HFFc6 (cell line): ENCODE data around the gene GRIK1. TPM values are rescaled to one million over a fixed set of nuclear protein-coding genes. Genes with fewer than 3 reads are reported as not detected.

Source experiments
- DNase-seq: peaks from one replicate; pipeline ENCODE4 v3.0.0-alpha.2; 2018
- H3K27ac Mint-ChIP-seq: 2 replicates; pipeline ENCODE4 v1.8.0; 2020; ENCODE audit warnings: mild to moderate bottlenecking, mixed read lengths
- H3K27me3 Mint-ChIP-seq: 2 replicates; pipeline ENCODE4 v1.8.0; 2021; ENCODE audit warnings: mild to moderate bottlenecking, moderate library complexity, mixed read lengths; ENCODE audit not compliant: insufficient read depth
- H3K36me3 Mint-ChIP-seq: 2 replicates; pipeline ENCODE4 v1.8.0; 2021; ENCODE audit warnings: low read depth, mixed read lengths
- H3K4me1 Mint-ChIP-seq: 2 replicates; pipeline ENCODE4 v1.8.0; 2020; ENCODE audit warnings: low read depth, mixed read lengths
- H3K4me3 Mint-ChIP-seq: 2 replicates; pipeline ENCODE4 v1.8.0; 2020; ENCODE audit warnings: mild to moderate bottlenecking, moderate library complexity, mixed read lengths
- H3K9me3 Mint-ChIP-seq: 2 replicates; pipeline ENCODE4 v1.8.0; 2020; ENCODE audit warnings: mild to moderate bottlenecking, mixed read lengths
- CTCF ChIP-seq: fragments of 200-600 bp; sonication (generic); IDR thresholded peaks from 2 replicates; pipeline ENCODE4 v1.5.0; 2021; ENCODE audit warnings: antibody characterized with exemption, mild to moderate bottlenecking
- total RNA-seq, 6 experiments: library from RNA; stranded (reverse); fragmentation: NEBNext Ultra II Directional; extraction: Animal tissue kit (Norgen Biotek cat#: 25700); gene quantifications; 2 replicates in 1 of 6; 3 replicates in 5 of 6; pipeline ENCODE4 v1.2.3, GENCODE V29; 2021

The GRIK1 gene
- total RNA-seq, 6 experiments from 2014 or later: not detected

- TF ChIP-seq CTCF: no peak
Observed at GRCh38 chr21:29678626-29679025, 261.2 kb downstream of the GRIK1 start.

GRCh38 chr21:29677326-29677725 is 262.5 kb downstream of the GRIK1 start:
- no peak for DNase-seq
- Mint-ChIP-seq H3K9me3 (peaks cover 4% of the 10 kb centered on the region; the same call in 1 of the 2 replicates), H3K27me3 (no peaks in the 10 kb centered on the region; the same call in 1 of the 2 replicates), H3K36me3 (no peaks in the 10 kb centered on the region), H3K27ac (no peak overlapping the region), H3K4me1 (no peaks in the 10 kb centered on the region), H3K4me3 (no peak overlapping the region)
- TF ChIP-seq CTCF: no peak

More at GRCh38 chr21:29678626-29679025, 261.2 kb downstream of the GRIK1 start:
- H3K27me3 Mint-ChIP-seq: no peaks in the 10 kb centered on the region; the same call in 1 of the 2 replicates
- H3K4me1 Mint-ChIP-seq: no peaks in the 10 kb centered on the region
- no peaks in the 10 kb centered on the region for H3K36me3 Mint-ChIP-seq
- H3K4me3 Mint-ChIP-seq: no peak overlapping the region
- DNase-seq: no peak
- peaks cover 4% of the 10 kb centered on the region; the same call in 1 of the 2 replicates for H3K9me3 Mint-ChIP-seq
- no peak overlapping the region for H3K27ac Mint-ChIP-seq

GRCh38 chr21:29676395-29676794 is 263.4 kb downstream of the GRIK1 start:
- Mint-ChIP-seq H3K4me1 (no peaks in the 10 kb centered on the region), H3K27me3 (no peaks in the 10 kb centered on the region; the same call in 1 of the 2 replicates), H3K9me3 (peaks cover 3% of the 10 kb centered on the region; the same call in 1 of the 2 replicates), H3K4me3 (no peak overlapping the region), H3K27ac (no peak overlapping the region), H3K36me3 (no peaks in the 10 kb centered on the region)
- TF ChIP-seq CTCF: no peak
- no peak for DNase-seq

- no peak for TF ChIP-seq CTCF
- Mint-ChIP-seq H3K9me3 (no peaks in the 10 kb centered on the region; the same call in 1 of the 2 replicates), H3K36me3 (no peaks in the 10 kb centered on the region), H3K4me3 (no peak overlapping the region), H3K27ac (no peak overlapping the region), H3K4me1 (no peaks in the 10 kb centered on the region), H3K27me3 (no peaks in the 10 kb centered on the region)
- no peak for DNase-seq
Observed at GRCh38 chr21:29675451-29675850, 264.3 kb downstream of the GRIK1 start.

GRCh38 chr21:29674343-29674742 is 265.5 kb downstream of the GRIK1 start:
- H3K9me3 Mint-ChIP-seq: no peaks in the 10 kb centered on the region
- no peaks in the 10 kb centered on the region for H3K36me3 Mint-ChIP-seq
- H3K4me3 Mint-ChIP-seq: no peak overlapping the region
- no peak overlapping the region for H3K27ac Mint-ChIP-seq
- no peak for TF ChIP-seq CTCF
- no peaks in the 10 kb centered on the region for H3K4me1 Mint-ChIP-seq
- DNase-seq: no peak
- no peaks in the 10 kb centered on the region for H3K27me3 Mint-ChIP-seq
